Tibial nerve (tissue), 4 donors: ENCODE measurements around the gene MOGAT2.

Experiments
- CTCF ChIP-seq, 5 experiments: fragments of 200-600 bp in 3 of 5; fragments of 450-650 bp in 2 of 5; sonication (generic) in 3 of 5; IDR thresholded peaks; one replicate each; pipeline ENCODE4 v1.5.1; 2016 to 2019; ENCODE audit warnings: antibody characterized with exemption in 5 of 5, mild to moderate bottlenecking in 3 of 5, moderate library complexity in 2 of 5
- EP300 ChIP-seq, 2 donors: sonication (generic); formaldehyde crosslinking; IDR thresholded peaks; one replicate each; pipeline ENCODE4 v1.6.1; 2017; ENCODE audit warnings: antibody characterized with exemption in 2 of 2, mild to moderate bottlenecking in 1 of 2
- POLR2A ChIP-seq, 2 donors: fragments of 450-650 bp; IDR thresholded peaks; one replicate each; pipeline ENCODE4 v1.6.1; 2017; ENCODE audit warnings: antibody characterized with exemption in 2 of 2, mild to moderate bottlenecking in 2 of 2, moderate library complexity in 2 of 2

DNA sequence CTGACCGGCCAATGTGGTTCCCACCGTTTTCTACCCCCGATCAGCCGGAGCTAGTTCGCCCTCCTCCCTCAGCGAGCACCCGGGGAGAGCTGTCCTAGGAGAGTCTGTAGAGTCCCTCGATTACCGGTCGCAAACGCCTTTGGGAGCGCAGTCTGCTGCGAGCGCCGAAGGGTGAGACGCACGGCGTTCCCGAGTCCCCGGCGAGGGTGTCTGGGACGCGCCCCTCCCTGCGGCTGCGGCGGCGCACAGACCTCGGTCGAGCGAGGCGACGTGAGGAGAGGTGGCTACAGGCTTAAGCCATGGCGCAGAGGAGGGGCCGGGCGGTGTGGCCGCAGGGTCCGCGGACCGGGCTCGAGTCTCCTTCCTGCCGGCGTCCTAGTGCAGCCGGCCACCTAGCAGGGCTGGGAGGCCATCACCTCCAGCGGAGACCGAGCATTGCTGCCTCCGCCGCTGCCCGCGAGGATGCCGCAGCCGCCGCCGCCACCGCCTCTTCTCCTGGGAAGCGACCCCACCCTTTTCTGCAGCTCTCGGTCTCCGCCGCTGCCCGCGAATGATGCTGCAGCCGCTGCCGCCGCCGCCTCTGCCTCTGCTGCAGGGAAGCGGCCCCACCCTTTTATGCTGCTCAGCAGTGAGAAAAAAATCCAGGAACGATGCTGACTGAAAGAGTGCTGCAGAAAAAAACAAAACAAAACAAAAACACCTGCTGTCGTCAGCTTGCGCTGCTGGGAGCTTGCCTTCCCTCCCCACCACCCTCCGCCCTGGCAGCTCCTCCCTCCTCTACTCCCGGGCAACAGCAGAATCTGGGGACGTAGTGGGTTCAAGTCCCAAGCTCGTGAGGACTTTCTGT lies 49.0 kb upstream of the MOGAT2 start, which contains the start of gene MAP6:
- TF ChIP-seq EP300 (IDR thresholded peaks at IDR 0.05) = no peak
- no peak for TF ChIP-seq CTCF (IDR thresholded peaks at IDR 0.05)
- no peak for TF ChIP-seq POLR2A (IDR thresholded peaks at IDR 0.05)
